ENCODE data around the gene ARFGAP3.

ARFGAP3 gene, protein sequence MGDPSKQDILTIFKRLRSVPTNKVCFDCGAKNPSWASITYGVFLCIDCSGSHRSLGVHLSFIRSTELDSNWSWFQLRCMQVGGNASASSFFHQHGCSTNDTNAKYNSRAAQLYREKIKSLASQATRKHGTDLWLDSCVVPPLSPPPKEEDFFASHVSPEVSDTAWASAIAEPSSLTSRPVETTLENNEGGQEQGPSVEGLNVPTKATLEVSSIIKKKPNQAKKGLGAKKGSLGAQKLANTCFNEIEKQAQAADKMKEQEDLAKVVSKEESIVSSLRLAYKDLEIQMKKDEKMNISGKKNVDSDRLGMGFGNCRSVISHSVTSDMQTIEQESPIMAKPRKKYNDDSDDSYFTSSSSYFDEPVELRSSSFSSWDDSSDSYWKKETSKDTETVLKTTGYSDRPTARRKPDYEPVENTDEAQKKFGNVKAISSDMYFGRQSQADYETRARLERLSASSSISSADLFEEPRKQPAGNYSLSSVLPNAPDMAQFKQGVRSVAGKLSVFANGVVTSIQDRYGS

DNA sequence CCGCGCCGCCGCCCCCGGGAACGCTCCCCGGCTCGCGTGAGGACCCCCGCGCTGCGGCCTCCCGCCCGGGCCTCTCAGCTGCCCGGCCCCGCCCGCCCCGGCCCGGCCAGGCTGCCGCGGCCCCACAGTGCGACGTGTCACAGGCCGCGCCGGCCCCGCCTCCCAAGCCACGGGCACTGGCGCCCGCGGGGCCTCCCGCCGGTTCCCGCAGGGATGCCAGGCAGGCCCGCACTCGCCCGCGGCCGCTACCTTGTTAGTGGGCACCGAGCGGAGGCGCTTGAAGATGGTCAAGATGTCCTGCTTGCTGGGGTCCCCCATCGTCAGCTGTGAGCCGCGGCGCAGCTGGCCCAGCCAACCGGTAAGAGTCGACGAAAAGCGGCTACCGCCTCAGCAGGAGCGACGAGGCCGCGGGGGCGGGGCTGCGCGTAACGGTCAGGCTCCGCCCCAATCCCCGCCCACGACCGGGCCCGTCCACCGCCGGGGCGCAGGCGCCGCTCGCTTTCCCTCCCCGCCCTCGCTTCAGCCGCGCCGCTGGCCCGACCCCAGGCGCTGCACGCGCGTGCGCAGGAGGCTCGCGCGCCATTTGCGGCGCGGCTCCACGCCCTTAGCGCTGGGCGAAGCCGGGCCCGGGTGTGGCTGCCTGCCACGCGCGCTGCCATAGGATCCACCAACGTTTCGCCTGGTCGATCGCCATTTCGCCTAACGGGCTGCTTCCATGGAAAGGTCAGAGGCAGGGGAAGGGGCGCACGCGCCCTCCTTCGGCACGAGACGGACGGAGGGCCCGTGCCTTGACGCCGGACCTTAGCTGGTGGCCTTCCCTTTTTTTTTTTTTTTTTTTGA is at the start of gene ARFGAP3:
Gene ARFGAP3, minus strand, starts transcription at position 409 of the 840 bp plus-strand sequence. Its CDS starts 91 bp downstream, at position 318.
- peak; percentile 51 for DNase-seq (ENCODE audit: low read depth)

GRCh38 chr22:42905702-42906183 is 48.7 kb upstream of the ARFGAP3 start:
- DNase-seq (ENCODE audit: low read depth): no peak

DNA sequence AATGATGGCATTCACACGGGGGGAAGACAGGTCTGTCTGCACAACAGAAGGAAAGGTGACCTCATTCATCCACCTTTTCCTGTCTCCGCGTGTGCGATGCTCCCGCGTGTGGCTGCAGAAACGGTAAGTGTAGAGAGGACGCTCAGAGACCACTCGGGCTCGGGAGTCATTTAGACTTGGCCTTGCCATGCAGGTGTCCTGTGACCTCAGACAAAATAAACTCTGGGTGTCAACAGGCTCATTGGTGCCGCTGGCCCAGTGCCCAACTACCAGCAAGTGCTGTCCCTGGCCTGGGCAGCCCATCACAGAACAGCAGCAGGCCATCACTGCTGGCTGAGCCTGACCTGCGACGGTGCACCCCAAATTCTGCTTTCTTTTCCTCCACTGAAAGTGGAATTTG is 48.1 kb upstream of the ARFGAP3 start:
- DNase-seq (ENCODE audit: low read depth): no peak

GRCh38 chr22:42904050-42904449 is 47.0 kb upstream of the ARFGAP3 start:
- no peak for DNase-seq (ENCODE audit: low read depth)

- peak; percentile 53 for DNase-seq (ENCODE audit: low read depth)
Measured at GRCh38 chr22:42902875-42903510, 45.9 kb upstream of the ARFGAP3 start.

DNA sequence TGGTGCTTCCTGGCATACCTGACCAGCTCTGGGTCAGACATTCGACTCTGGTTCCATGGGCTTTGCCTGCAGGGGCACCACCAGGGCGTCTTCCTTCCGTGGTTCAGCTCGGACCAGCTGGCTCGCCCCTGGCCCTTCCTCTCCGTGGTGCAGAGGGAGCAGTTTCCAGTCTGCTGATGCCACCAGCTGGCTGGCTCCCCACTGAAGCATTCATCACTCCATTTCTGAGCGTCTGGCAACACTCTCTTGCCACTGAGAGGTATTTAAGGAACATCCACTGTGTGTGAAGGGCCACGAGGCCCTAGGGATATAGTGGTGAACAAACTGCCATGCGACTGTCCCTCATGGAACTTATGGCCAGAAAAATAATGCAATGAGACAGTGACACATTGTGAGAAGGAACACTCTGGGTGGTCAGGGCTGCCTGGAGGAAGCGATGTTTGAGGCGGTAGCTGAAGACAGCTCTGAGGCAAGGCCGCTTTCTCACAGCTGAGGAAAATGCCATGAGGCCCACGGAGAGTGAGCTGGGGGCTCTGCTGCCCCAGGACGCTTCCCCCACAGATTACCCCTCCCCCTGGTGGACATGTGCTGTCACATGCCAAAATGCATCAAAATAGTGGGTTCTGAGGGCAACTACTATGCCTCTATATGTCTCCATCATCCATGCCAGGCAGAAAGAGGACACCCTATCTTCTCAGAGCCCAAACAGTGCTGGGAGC is 44.9 kb upstream of the ARFGAP3 start:
- DNase-seq (ENCODE audit: low read depth): no peak

- DNase-seq (ENCODE audit: low read depth): no peak
Measured at GRCh38 chr22:42897960-42898359, 40.9 kb upstream of the ARFGAP3 start.

GRCh38 chr22:42895541-42895981 is 38.5 kb upstream of the ARFGAP3 start:
- DNase-seq (ENCODE audit: low read depth): no peak

DNA sequence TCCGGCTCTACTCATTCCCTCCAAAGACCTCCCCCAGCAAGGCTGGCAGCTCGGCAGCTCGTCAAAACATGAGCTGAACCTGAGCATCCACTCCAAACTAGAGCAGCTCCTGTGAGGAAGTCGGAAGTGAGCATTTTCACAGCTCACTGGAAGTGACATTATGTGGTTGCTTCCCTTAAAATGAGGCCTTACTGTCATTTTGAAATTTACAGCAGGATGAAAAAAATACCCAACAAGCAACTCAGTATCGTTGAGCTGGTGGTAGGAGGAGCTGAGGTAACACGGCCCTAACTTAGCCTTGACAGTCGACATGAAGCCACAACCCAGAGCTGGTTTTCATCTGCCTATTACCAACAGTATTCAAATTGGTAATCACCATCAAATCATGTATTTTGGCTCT is 38.0 kb upstream of the ARFGAP3 start:
- DNase-seq (ENCODE audit: low read depth): no peak

GRCh38 chr22:42893371-42894150 is 36.5 kb upstream of the ARFGAP3 start:
- no peak for DNase-seq (ENCODE audit: low read depth)

DNA sequence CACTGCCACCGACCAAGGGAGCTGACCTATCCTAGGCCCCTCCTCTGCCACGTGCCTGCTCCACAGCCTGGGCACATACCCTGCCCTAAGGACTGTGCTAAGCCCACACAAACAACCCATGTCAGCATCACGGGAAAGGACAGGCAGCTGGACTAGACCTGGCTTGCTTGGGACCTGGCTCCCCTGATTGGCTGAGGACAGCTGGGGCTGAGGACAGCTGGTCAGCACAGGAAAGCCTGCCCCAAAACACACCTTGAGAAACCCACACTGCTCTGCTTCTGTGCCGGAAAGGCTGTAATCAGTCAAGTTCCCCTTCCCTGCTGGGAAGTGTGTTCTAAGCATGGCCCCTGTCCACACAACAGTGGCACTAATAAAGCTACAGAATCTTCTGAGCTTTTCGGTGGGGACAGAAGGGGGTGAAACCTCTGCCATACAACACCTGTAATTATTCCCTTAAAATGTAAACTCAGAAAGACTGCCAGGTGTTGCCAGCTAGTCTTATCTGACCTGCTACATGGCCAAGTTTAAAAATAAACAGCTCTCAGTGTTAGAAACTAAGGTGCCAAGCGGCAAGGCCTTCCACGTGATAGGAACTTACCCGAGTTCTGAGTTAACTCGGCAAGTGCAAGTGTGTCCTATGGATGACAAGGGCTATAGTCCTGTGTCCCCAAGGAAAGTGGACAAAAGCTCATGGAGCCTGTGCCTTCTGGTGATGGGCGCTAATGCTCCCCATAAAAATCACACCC is 35.7 kb upstream of the ARFGAP3 start:
- no peak for DNase-seq (ENCODE audit: low read depth)

- DNase-seq (ENCODE audit: low read depth): no peak
Measured at GRCh38 chr22:42892156-42892555, 35.1 kb upstream of the ARFGAP3 start.

GRCh38 chr22:42891696-42892095 is 34.6 kb upstream of the ARFGAP3 start:
- DNase-seq (ENCODE audit: low read depth): no peak

- DNase-seq (ENCODE audit: low read depth): no peak
Measured at GRCh38 chr22:42891008-42891407, 33.9 kb upstream of the ARFGAP3 start.

DNA sequence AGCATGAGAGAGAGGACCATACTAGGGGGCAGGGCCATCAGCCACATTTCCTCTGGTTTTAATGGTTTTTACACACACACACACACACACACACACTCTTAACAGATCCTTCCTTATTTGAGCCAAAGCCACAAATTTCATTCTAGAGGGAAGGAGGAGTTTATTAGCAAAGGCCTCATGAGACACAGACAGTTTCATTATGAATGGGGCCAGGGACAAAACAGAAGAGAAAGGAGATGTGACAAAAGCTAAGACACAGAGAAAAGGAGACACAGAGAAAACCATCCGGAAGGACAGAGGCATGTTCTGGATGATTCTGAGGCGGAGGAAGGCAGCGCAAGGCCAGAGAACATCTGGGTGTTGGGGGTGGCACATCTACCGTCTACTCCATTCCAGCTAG is 32.2 kb upstream of the ARFGAP3 start:
- no peak for DNase-seq (ENCODE audit: low read depth)

GRCh38 chr22:42887523-42888507 is 30.7 kb upstream of the ARFGAP3 start:
- DNase-seq (ENCODE audit: low read depth): no peak

GRCh38 chr22:42887120-42887519 is 30.0 kb upstream of the ARFGAP3 start:
- no peak for DNase-seq (ENCODE audit: low read depth)

DNA sequence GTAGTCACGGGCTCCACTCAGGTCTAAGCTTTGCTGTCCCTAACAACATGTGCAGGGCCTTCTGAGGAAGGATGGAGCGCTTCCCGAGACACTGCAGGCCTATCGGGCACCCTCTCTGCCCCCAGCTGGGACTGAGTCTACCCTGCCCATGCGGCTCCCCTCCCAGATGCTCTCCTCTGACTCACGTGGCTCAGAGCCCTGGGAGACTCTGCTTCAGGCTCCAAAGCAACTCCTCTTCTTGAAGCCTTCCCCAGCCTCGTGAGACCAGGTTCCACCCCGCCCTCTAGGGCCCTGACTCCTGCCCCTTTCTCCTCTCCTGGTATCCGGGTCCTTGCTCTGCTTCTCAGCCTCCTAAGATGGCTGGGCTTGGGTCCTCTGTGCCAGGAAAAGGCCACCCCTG is 28.4 kb upstream of the ARFGAP3 start:
- DNase-seq (ENCODE audit: low read depth): no peak

All from GM04503 (cell line).